DOHH2 (cell line): Measurements from ENCODE around the gene FOXN3.

ENCODE experiments used
- CTCF ChIP-seq: fragments of 200-600 bp; sonication (generic); IDR thresholded peaks from one replicate; pipeline ENCODE4 v1.5.1; 2014; ENCODE audit warnings: antibody characterized with exemption, mild to moderate bottlenecking, low read depth, low read length; ENCODE audit not compliant: poor library complexity, severe bottlenecking
- EZH2phosphoT487 ChIP-seq: fragments of 200-600 bp; sonication (generic); IDR thresholded peaks from 2 replicates; pipeline ENCODE4 v1.6.1; 2017; ENCODE audit warnings: borderline replicate concordance, mild to moderate bottlenecking, antibody characterized with exemption, low read length, moderate library complexity, mixed read lengths

DNA sequence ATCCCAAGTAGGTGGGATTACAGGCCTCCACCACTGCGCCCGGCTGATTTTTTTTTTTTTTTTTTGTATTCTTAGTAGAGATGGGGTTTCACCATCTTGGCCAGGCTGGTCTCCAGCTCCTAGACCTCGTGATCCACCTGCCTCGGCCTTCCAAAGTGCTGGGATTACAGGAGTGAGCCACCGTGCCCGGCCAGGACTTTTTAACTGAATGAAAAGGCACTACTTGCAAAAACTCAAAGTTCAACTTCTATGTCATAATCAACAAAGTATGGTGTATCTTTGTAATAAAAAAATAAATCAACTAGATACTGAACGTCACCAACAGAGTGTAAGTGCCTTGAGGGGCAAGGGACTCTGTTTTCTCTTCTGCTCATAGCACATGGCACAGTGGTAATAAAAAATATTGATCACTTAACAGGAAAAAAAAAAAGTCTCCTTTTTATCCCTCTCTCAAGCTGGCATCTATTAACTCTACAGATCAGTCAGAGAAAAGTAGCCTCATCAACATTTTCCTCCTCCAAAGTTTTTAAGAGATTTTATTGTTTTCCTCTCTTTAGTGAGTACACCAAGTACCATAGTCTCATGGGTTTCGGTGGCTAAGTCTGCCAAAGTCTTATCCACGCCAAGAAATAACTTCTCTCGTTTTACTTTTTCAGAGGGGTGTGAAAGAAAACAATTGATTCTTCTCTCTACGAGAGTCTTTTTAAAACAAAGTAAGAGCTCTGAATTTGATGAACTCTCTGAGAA, 10.6 kb upstream of the FOXN3 start:
- TF ChIP-seq EZH2phosphoT487, result no peak
- no peak for TF ChIP-seq CTCF
